Trophoblast cell (in vitro differentiated cells and primary cell): ENCODE measurements around the gene GPR68.

Experiments used
- DNase-seq, 2 donors: peaks; one replicate each; pipeline ENCODE4 v3.0.0-alpha.2; 2016
- H2AFZ ChIP-seq: 2 replicates; pipeline ENCODE4 v1.6.1; 2013; ENCODE audit warnings: low read length, moderate library complexity, mild to moderate bottlenecking; ENCODE audit not compliant: insufficient read depth, poor library complexity
- H2AK5ac ChIP-seq: 2 replicates; pipeline ENCODE4 v1.6.1; 2013; ENCODE audit warnings: mild to moderate bottlenecking, low read length
- H2BK120ac ChIP-seq: 2 replicates; pipeline ENCODE4 v1.6.1; 2013; ENCODE audit warnings: low read length, mild to moderate bottlenecking, moderate library complexity; ENCODE audit not compliant: insufficient read depth, poor library complexity
- H2BK12ac ChIP-seq: 2 replicates; pipeline ENCODE4 v1.6.1; 2013; ENCODE audit warnings: mild to moderate bottlenecking, low read length, moderate library complexity
- H2BK5ac ChIP-seq: 2 replicates; pipeline ENCODE4 v1.6.1; 2013; ENCODE audit warnings: low read length, low read depth, moderate library complexity, mild to moderate bottlenecking; ENCODE audit not compliant: poor library complexity
- H3K14ac ChIP-seq: 2 replicates; pipeline ENCODE4 v1.6.1; 2013; ENCODE audit warnings: mild to moderate bottlenecking, low read length
- H3K18ac ChIP-seq: 2 replicates; pipeline ENCODE4 v1.6.1; 2013; ENCODE audit warnings: mild to moderate bottlenecking, low read length
- H3K23ac ChIP-seq: 2 replicates; pipeline ENCODE4 v1.6.1; 2013; ENCODE audit warnings: low read length
- H3K27ac ChIP-seq: 2 replicates; pipeline ENCODE4 v1.5.1; 2013; ENCODE audit warnings: low read depth, mild to moderate bottlenecking, inconsistent platforms, low read length, moderate library complexity
- H3K27me3 ChIP-seq: 2 replicates; pipeline ENCODE4 v1.6.1; 2013; ENCODE audit warnings: inconsistent platforms, mild to moderate bottlenecking, low read length, moderate library complexity; ENCODE audit not compliant: insufficient read depth
- H3K36me3 ChIP-seq, 2 experiments: 1 replicate in 1 of 2; 2 replicates in 1 of 2; pipeline ENCODE4 v1.6.1; 2013; ENCODE audit warnings: low read length in 2 of 2, mild to moderate bottlenecking in 2 of 2, moderate library complexity in 1 of 2; ENCODE audit not compliant: insufficient read depth in 2 of 2, control insufficient read depth in 1 of 2
- H3K4ac ChIP-seq: 2 replicates; pipeline ENCODE4 v1.6.1; 2013; ENCODE audit warnings: low read depth, mild to moderate bottlenecking, low read length, moderate library complexity
- H3K4me1 ChIP-seq, 2 experiments: 1 replicate in 1 of 2; 2 replicates in 1 of 2; pipeline ENCODE4 v1.6.1; 2013; ENCODE audit warnings: low read length in 2 of 2, mild to moderate bottlenecking in 2 of 2, moderate library complexity in 1 of 2; ENCODE audit not compliant: insufficient read depth in 2 of 2, control insufficient read depth in 1 of 2
- H3K4me2 ChIP-seq: 2 replicates; pipeline ENCODE4 v1.6.1; 2013; ENCODE audit warnings: inconsistent platforms, mild to moderate bottlenecking, low read length, moderate library complexity
- H3K4me3 ChIP-seq: 2 replicates; pipeline ENCODE4 v1.5.1; 2013; ENCODE audit warnings: mild to moderate bottlenecking, low read depth, low read length, inconsistent platforms
- H3K79me1 ChIP-seq: one replicate; pipeline ENCODE4 v1.6.1; 2013; ENCODE audit warnings: low read length
- H3K79me2 ChIP-seq: 2 replicates; pipeline ENCODE4 v1.6.1; 2013; ENCODE audit warnings: low read length, mild to moderate bottlenecking; ENCODE audit not compliant: control insufficient read depth, insufficient read depth, poor library complexity
- H3K9ac ChIP-seq: 2 replicates; pipeline ENCODE4 v1.6.1; 2013; ENCODE audit warnings: mild to moderate bottlenecking, low read length
- H3K9me3 ChIP-seq: 2 replicates; pipeline ENCODE4 v1.6.1; 2013; ENCODE audit warnings: low read depth, mild to moderate bottlenecking, control low read depth, inconsistent platforms, low read length; ENCODE audit not compliant: insufficient read depth
- H4K12ac ChIP-seq: 2 replicates; pipeline ENCODE4 v1.6.1; 2013; ENCODE audit warnings: low read depth, mild to moderate bottlenecking, low read length, moderate library complexity
- H4K8ac ChIP-seq: 2 replicates; pipeline ENCODE4 v1.6.1; 2013; ENCODE audit warnings: low read depth, mild to moderate bottlenecking, low read length, moderate library complexity
- H4K91ac ChIP-seq: one replicate; pipeline ENCODE4 v1.6.1; 2013; ENCODE audit warnings: low read depth, mild to moderate bottlenecking, low read length, moderate library complexity
- WGBS: extraction: QIAGEN DNeasy Blood & Tissue Kit; methylation state at CpG from one replicate; pipeline ENCODE4 v1.1.7; 2013; ENCODE audit warnings: missing lambda C conversion rate; ENCODE audit not compliant: insufficient read length, insufficient coverage; ENCODE audit errors: extremely low coverage; 5-methylcytosine and 5-hydroxymethylcytosine counted together

The GPR68 gene

GRCh38 chr14:91241863-91242262 is 2.6 kb downstream of the GPR68 start:
- no peak overlapping the region for H3K4ac ChIP-seq
- no peaks in the 10 kb centered on the region for H3K79me1 ChIP-seq
- no peaks in the 10 kb centered on the region for H3K27me3 ChIP-seq
- no peaks in the 10 kb centered on the region for H3K36me3 ChIP-seq
- no peak overlapping the region for H3K27ac ChIP-seq
- H4K91ac ChIP-seq = no peak overlapping the region
- H3K4me3 ChIP-seq = no peak overlapping the region
- no peak overlapping the region for H3K4me2 ChIP-seq
- H2BK5ac ChIP-seq = no peak overlapping the region
- no peak overlapping the region for H4K12ac ChIP-seq
- DNase-seq = no peak
- no peak overlapping the region for H4K8ac ChIP-seq
- no peak overlapping the region for H3K9ac ChIP-seq
- no CpG with 5 or more reads among the region's 7 CpGs for WGBS
- no peak overlapping the region for H2AFZ ChIP-seq
- no peaks in the 10 kb centered on the region for H3K9me3 ChIP-seq
- no peaks in the 10 kb centered on the region for H3K4me1 ChIP-seq
- no peak overlapping the region for H3K23ac ChIP-seq
- no peak overlapping the region for H3K18ac ChIP-seq
- H2BK120ac ChIP-seq = no peak overlapping the region
- no peak overlapping the region for H2AK5ac ChIP-seq
- H2BK12ac ChIP-seq = no peak overlapping the region
- H3K14ac ChIP-seq = no peak overlapping the region
- H3K79me2 ChIP-seq = no peaks in the 10 kb centered on the region

- no peak overlapping the region for H4K8ac ChIP-seq
- H3K27ac ChIP-seq = no peak overlapping the region
- H3K14ac ChIP-seq = no peak overlapping the region
- no CpG with 5 or more reads among the region's 8 CpGs for WGBS
- no peak overlapping the region for H2AK5ac ChIP-seq
- no peaks in the 10 kb centered on the region for H3K79me2 ChIP-seq
- H3K4me3 ChIP-seq = no peak overlapping the region
- no peaks in the 10 kb centered on the region for H3K27me3 ChIP-seq
- DNase-seq = no peak
- H3K4ac ChIP-seq = no peak overlapping the region
- no peak overlapping the region for H4K12ac ChIP-seq
- no peak overlapping the region for H2BK120ac ChIP-seq
- no peak overlapping the region for H2BK5ac ChIP-seq
- no peak overlapping the region for H3K9ac ChIP-seq
- H3K9me3 ChIP-seq = peaks cover 5% of the 10 kb centered on the region
- no peak overlapping the region for H2BK12ac ChIP-seq
- H3K4me2 ChIP-seq = no peak overlapping the region
- H3K79me1 ChIP-seq = no peaks in the 10 kb centered on the region
- H4K91ac ChIP-seq = no peak overlapping the region
- no peaks in the 10 kb centered on the region for H3K36me3 ChIP-seq
- no peak overlapping the region for H2AFZ ChIP-seq
- no peak overlapping the region for H3K18ac ChIP-seq
- H3K4me1 ChIP-seq = no peaks in the 10 kb centered on the region
- H3K23ac ChIP-seq = no peak overlapping the region
Observed at GRCh38 chr14:91238661-91239060, 5.8 kb downstream of the GPR68 start.

- Histone ChIP-seq H3K4me3 (no peak overlapping the region), H2AFZ (no peak overlapping the region), H3K27ac (no peak overlapping the region), H3K27me3 (no peaks in the 10 kb centered on the region), H3K36me3 (no peaks in the 10 kb centered on the region), H4K8ac (no peak overlapping the region), H3K9ac (no peak overlapping the region), H3K79me1 (no peaks in the 10 kb centered on the region), H4K12ac (no peak overlapping the region), H2BK12ac (no peak overlapping the region), H2BK5ac (no peak overlapping the region), H3K4me2 (no peak overlapping the region), H3K9me3 (peaks cover 8% of the 10 kb centered on the region), H3K4me1 (no peaks in the 10 kb centered on the region), H3K4ac (no peak overlapping the region), H3K18ac (no peak overlapping the region), H2BK120ac (no peak overlapping the region), H3K79me2 (no peaks in the 10 kb centered on the region), H2AK5ac (no peak overlapping the region), H3K14ac (no peak overlapping the region), H4K91ac (no peak overlapping the region), H3K23ac (no peak overlapping the region)
- no CpG with 5 or more reads among the region's 4 CpGs for WGBS
- no peak for DNase-seq
Observed at GRCh38 chr14:91238085-91238484, 6.4 kb downstream of the GPR68 start.

- Histone ChIP-seq H4K91ac (no peak overlapping the region), H2BK120ac (no peak overlapping the region), H4K12ac (no peak overlapping the region), H2AFZ (no peak overlapping the region), H3K9me3 (peaks cover 8% of the 10 kb centered on the region), H3K14ac (no peak overlapping the region), H3K9ac (no peak overlapping the region), H2BK5ac (no peak overlapping the region), H3K79me2 (no peaks in the 10 kb centered on the region), H3K4me1 (no peaks in the 10 kb centered on the region), H3K4me2 (no peak overlapping the region), H3K18ac (no peak overlapping the region), H3K27me3 (no peaks in the 10 kb centered on the region), H4K8ac (no peak overlapping the region), H3K23ac (no peak overlapping the region), H3K4ac (no peak overlapping the region), H2BK12ac (no peak overlapping the region), H3K4me3 (no peak overlapping the region), H2AK5ac (no peak overlapping the region), H3K27ac (no peak overlapping the region), H3K36me3 (no peaks in the 10 kb centered on the region), H3K79me1 (no peaks in the 10 kb centered on the region)
- DNase-seq = no peak
- no CpG with 5 or more reads among the region's 7 CpGs for WGBS
Observed at GRCh38 chr14:91237219-91237618, 7.3 kb downstream of the GPR68 start.
